ENCODE data around the gene SH2D2A. TPM values are rescaled to one million over a fixed set of nuclear protein-coding genes. Genes with fewer than 3 reads are reported as not detected.

The SH2D2A gene
- total RNA-seq, 1 experiment from 2014 or later = 27.9 TPM

DNA sequence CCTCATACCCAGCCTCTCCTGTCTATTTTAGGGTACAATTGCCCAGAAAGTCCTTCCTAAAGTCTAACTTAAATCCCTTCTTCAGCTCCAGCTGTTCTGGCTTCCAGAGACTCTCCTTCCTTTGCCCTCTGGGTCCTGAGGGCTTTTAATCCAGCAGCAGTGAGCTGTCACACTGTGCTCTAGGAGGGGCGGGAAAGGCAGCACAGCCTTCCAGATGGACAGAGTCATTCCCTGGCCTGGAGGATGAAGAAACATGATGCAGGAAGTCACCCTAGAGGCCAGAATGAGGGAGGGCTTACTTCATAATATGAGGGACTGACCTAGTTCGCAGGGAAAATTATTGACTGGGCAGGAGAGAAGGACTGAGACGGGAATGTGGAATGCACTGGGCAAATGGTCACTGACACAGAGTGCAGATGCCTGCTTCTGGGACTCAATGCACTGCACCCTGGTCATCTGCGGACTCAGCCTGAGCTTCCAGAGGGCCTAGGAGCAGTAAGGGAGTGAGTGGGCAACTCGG, 1.3 kb downstream of the SH2D2A start:
- intact Hi-C loops (cut with micrococcal nuclease) = no loop called here
- peaks cover 48% of the 10 kb centered on the region for H3K4me1 Mint-ChIP-seq (ENCODE audit: insufficient read depth, unreplicated experiment)
- no peaks in the 10 kb centered on the region for H3K9me3 Mint-ChIP-seq (ENCODE audit: unreplicated experiment)
- H3K27me3 Mint-ChIP-seq (ENCODE audit: insufficient read depth, unreplicated experiment) = no peaks in the 10 kb centered on the region
- H3K27ac Mint-ChIP-seq (ENCODE audit: low read depth, unreplicated experiment) = peak overlapping the region; percentile 25
- ChIA-PET CTCF (interaction anchor here (0.5 to 12.4 kb wide), 6 partner anchors 23 to 125 kb away, joined by 3 to 106 read pairs (median 6); partner anchors contain the start of gene PEAR1), POLR2A (no interaction called here)
- no peak overlapping the region for H3K4me3 Mint-ChIP-seq (ENCODE audit: unreplicated experiment)
- no peaks in the 10 kb centered on the region for H3K36me3 Mint-ChIP-seq (ENCODE audit: insufficient read depth, unreplicated experiment)
- DNase-seq (ENCODE audit: unreplicated experiment) = peak; percentile 85
- no peak for TF ChIP-seq CTCF (IDR thresholded peaks at IDR 0.05; ENCODE audit: unreplicated experiment)
- BruUV-seq (replicated peaks) = no TSS peak

- no peaks in the 10 kb centered on the region for H3K36me3 Mint-ChIP-seq (ENCODE audit: insufficient read depth, unreplicated experiment)
- H3K4me1 Mint-ChIP-seq (ENCODE audit: insufficient read depth, unreplicated experiment) = peaks cover 48% of the 10 kb centered on the region
- peak overlapping the region; percentile 25 for H3K27ac Mint-ChIP-seq (ENCODE audit: low read depth, unreplicated experiment)
- TF ChIP-seq CTCF (IDR thresholded peaks at IDR 0.05; ENCODE audit: unreplicated experiment) = no peak
- H3K9me3 Mint-ChIP-seq (ENCODE audit: unreplicated experiment) = no peaks in the 10 kb centered on the region
- no TSS peak for BruUV-seq (replicated peaks)
- peak; percentile 80 for DNase-seq (ENCODE audit: unreplicated experiment)
- no peak overlapping the region for H3K4me3 Mint-ChIP-seq (ENCODE audit: unreplicated experiment)
- POLR2A ChIA-PET = no interaction called here
- CTCF ChIA-PET = interaction anchor here (0.5 to 12.4 kb wide), 23 partner anchors 9 to 270 kb away, joined by 3 to 114 read pairs (median 5); partner anchors contain the start of genes NTRK1 and PEAR1
- intact Hi-C loops (cut with micrococcal nuclease) = no loop called here
- no peaks in the 10 kb centered on the region for H3K27me3 Mint-ChIP-seq (ENCODE audit: insufficient read depth, unreplicated experiment)
Measured at GRCh38 chr1:156814571-156815260, 1.9 kb downstream of the SH2D2A start.

DNA sequence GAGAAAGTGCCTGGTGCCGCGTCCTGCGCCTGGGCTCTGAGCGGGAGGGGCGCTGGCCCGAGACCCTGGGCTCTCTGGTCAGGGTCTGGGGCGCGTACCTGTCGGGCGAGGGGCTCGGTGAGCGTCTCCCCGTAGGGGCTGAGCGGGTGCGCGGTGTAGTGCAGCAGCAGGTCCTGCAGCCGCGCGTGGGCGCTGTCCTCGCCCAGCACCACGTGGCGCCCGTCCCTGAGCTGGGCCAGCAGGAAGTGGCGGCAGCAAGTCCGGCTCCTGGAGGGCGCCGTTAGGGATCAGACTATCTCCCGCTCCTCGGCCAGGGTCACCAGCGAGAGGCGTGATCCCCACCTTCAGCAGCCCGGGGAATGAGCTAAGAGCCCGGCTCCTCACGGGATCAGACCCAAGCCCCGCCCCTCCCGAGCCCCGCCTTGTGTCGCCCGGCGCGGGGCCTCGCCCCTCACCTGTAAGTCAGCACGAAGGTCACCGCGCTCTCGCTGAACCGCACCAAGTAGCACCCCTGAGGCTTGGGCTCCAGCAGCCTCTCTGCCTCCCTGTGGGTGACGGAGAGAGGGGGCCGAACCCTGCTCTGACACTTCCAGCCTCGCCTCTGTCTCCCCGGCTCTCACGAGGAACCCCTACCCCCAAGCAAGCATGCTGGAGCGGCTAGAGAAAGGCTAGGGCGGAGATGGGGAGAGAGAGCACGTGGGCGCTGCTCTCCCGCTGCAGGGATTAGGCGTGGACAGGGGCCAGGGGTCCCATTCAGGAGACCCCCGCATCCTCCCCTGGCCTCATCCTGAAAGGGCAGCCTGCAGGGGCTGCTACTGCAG, 2.7 kb downstream of the SH2D2A start:
- no peaks in the 10 kb centered on the region for H3K36me3 Mint-ChIP-seq (ENCODE audit: insufficient read depth, unreplicated experiment)
- H3K9me3 Mint-ChIP-seq (ENCODE audit: unreplicated experiment) = no peaks in the 10 kb centered on the region
- H3K27ac Mint-ChIP-seq (ENCODE audit: low read depth, unreplicated experiment) = peak overlapping the region; percentile 27
- no peaks in the 10 kb centered on the region for H3K27me3 Mint-ChIP-seq (ENCODE audit: insufficient read depth, unreplicated experiment)
- ChIA-PET CTCF (interaction anchor here (0.6 to 12.4 kb wide), 30 partner anchors 10 to 271 kb away, joined by 3 to 114 read pairs (median 4); partner anchors contain the start of genes NTRK1 and PEAR1), POLR2A (interaction anchor here (0.7 to 1.1 kb wide), 2 partner anchors 11 to 103 kb away, joined by 3 read pairs; no protein-coding TSS in a partner anchor)
- TF ChIP-seq CTCF (IDR thresholded peaks at IDR 0.05; ENCODE audit: unreplicated experiment) = peak; percentile 55
- H3K4me1 Mint-ChIP-seq (ENCODE audit: insufficient read depth, unreplicated experiment) = peaks cover 48% of the 10 kb centered on the region
- peak overlapping the region; percentile 73 for H3K4me3 Mint-ChIP-seq (ENCODE audit: unreplicated experiment)
- DNase-seq (ENCODE audit: unreplicated experiment) = peak; percentile 65
- intact Hi-C loops (cut with micrococcal nuclease) = no loop called here
- TSS peak; percentile 39 for BruUV-seq (replicated peaks)

DNA sequence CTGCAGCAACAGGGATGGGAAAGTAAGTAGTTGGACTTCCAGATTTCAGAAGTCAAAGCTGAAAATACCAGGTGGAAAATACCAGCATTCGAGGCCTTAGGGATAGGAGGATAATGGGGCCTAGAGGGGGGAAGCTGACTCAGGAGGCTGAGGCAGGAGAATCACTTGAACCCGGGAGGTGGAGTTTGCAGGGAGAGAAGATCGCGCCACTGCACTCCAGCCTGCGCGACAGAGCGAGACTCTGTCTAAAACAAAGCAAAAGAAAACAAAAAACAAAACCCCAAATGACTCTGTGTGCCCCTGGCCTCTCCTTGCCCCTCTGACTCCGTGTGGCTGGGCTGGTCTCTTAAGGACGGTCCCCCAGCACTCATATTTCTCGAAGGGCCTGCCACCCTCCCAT, 3.4 kb downstream of the SH2D2A start:
- ChIA-PET POLR2A (interaction anchor here (0.7 to 1.1 kb wide), 2 partner anchors 10 to 102 kb away, joined by 3 read pairs; no protein-coding TSS in a partner anchor), CTCF (interaction anchor here (0.7 to 12.4 kb wide), 20 partner anchors 10 to 342 kb away, joined by 3 to 114 read pairs (median 6); partner anchors contain the start of genes NTRK1 and PEAR1)
- H3K36me3 Mint-ChIP-seq (ENCODE audit: insufficient read depth, unreplicated experiment) = no peaks in the 10 kb centered on the region
- H3K4me3 Mint-ChIP-seq (ENCODE audit: unreplicated experiment) = peak overlapping the region; percentile 73
- intact Hi-C loops (cut with micrococcal nuclease) = no loop called here
- H3K27ac Mint-ChIP-seq (ENCODE audit: low read depth, unreplicated experiment) = peak overlapping the region; percentile 27
- H3K4me1 Mint-ChIP-seq (ENCODE audit: insufficient read depth, unreplicated experiment) = peaks cover 48% of the 10 kb centered on the region
- H3K9me3 Mint-ChIP-seq (ENCODE audit: unreplicated experiment) = no peaks in the 10 kb centered on the region
- BruUV-seq (replicated peaks) = no TSS peak
- H3K27me3 Mint-ChIP-seq (ENCODE audit: insufficient read depth, unreplicated experiment) = no peaks in the 10 kb centered on the region
- DNase-seq (ENCODE audit: unreplicated experiment) = no peak
- TF ChIP-seq CTCF (IDR thresholded peaks at IDR 0.05; ENCODE audit: unreplicated experiment) = no peak
